ENCODE results near the gene RGS3.

The RGS3 gene

DNA sequence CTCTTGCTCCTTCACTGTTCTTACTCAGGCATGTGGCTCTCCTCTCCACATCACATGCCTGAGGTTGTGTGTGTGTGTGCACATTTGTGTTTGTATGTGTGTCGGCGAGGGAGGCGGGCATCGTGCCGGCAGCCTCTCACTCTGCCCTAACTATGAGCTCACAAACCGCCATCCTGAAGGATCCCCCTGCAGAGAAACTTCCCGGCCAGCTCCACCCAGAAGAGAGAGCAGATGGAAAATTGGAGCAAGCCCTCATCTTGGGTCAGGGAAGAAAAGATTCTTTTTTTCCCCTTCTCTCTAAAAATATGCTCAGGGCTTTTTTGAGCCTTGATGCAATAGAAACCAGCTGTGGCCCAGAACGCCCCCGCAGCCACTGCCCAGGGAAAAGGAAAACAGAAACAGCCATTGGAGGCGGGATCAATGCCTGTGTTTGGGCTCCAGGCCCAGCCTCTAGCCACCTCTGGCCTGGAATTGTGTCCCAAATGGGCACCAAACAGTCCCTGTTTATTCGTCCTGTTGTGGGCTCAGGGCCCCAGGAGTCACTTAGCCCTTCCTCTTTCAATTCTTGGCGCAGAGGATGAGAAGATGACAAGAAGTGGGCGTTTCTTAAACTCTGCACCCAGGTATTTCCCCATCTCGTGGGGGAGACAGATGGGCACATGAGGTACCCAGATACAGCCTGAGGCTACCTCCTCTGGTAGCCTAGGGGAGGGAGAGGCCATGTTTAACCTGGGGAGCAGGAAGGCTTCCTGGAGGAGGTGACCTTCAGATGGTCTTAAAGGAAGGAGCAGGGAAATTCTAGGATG, 151.5 kb downstream of the RGS3 start:
- no peak for DNase-seq (ENCODE audit: low read depth in 3 of 3, low spot score in 1 of 3)

DNA sequence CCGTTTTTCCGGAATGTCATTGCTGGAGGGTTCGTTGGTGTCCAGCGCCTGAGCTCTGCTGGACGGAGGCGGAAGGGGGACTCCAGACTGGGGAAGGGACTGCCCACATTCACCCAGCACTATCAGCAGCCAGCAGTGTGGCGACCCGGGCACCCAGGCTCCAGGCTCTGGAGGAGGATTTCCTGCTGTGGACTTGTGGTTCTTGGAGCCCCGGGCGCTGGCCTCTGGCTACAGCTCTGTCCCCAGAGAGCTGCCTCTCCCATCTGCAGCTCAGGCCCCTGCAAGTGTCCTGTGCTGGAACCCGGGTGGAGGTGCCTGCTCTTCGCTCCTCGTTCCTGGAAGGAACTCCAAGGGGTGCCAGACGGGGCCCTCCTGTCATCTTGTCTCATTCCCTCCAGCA, 152.6 kb downstream of the RGS3 start:
- DNase-seq (ENCODE audit: low read depth in 3 of 3, low spot score in 1 of 3): no peak

DNA sequence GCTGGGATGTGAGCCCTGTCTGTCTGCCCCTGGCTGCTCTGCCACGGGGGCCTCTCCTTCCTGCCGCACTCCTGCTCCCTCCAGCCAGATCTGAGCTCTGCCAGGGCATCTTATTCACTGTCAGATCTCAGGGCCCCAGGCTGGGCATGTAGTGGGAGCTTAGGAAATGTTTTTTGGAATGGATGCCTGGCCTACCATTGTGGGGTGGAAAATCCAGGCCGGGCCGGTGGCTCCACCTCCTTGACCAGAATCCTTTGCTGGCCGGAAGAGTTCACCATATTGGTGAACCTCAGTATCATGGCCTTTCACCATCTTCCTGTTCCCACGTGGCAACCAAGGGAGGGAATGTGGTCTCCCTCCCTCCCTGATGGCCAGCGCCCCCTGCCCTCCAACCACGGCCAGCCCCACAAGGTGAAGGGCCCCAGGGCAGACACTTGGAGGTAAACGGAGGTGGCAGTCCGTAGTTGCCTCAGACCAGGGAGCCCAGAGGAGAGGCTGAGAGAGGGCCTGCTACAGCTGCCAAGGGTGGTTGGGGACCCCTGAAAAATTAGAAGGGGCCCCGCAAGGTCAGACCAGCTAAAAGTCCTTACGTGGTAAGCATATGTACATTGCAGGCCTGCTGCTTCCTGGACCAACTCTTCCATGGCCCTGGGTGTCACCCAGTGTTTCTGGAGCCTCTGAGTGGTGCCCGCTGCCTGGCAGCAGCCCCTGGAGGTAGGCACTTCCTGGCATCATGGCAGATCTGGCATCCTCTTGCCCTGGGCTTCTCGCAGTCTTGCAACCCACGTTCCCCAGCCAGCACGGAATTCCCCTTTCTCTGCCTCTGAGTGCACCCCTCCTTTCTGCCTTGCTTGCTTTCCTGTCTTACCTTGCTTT, 153.3 kb downstream of the RGS3 start:
- DNase-seq (ENCODE audit: low read depth in 3 of 3, low spot score in 1 of 3): no peak

DNA sequence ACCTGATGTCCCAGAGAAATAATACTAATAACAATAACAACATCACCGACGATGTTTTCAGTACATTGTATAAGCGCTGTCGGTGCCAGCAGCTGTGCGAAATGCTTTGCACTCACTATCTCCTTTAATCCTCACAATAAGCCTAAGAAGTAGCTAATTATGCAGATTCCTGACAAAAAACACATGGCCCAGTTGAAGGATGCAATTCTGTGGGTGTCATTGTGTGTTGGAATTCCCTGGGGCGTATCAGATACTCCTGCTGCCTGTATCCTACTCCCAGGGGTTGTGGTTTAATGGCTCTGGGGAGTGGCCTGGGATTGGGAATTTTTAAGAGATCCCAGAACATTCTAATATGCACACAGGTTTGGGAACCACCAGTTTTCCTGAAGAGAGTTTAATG, 154.0 kb downstream of the RGS3 start:
- DNase-seq (ENCODE audit: low read depth in 3 of 3, low spot score in 1 of 3): no peak

DNA sequence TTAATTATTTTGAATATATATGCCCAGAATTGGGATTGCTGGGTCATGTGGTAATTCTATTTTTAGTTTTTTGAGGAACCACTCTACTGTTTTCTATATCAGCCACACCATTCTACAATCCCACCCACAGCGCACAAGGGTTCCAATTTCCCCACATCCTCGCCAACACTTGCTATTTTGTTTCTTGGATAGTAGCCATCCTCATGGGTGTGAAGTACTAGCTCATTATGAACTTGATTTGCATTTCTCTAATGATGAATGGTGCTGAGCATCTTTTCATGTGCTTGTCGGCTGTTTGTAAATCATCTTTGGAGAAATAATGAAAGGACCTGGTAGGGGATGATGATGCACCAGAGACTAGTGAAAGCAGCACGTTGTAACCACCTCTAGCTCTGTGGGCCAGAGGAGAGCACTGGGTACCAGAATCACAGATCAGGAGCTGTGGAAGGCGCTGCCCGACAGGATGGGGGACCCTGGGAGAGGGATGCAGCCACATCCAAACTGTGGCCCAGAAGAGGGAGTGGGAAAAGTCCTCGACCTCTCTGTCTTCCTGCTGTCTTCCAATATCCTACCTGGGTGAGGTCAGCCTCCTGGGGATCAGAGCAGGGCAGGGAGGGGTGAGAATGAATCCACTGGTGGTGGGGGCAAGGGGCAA, 155.4 kb downstream of the RGS3 start:
- no peak for DNase-seq (ENCODE audit: low read depth in 3 of 3, low spot score in 1 of 3)

DNA sequence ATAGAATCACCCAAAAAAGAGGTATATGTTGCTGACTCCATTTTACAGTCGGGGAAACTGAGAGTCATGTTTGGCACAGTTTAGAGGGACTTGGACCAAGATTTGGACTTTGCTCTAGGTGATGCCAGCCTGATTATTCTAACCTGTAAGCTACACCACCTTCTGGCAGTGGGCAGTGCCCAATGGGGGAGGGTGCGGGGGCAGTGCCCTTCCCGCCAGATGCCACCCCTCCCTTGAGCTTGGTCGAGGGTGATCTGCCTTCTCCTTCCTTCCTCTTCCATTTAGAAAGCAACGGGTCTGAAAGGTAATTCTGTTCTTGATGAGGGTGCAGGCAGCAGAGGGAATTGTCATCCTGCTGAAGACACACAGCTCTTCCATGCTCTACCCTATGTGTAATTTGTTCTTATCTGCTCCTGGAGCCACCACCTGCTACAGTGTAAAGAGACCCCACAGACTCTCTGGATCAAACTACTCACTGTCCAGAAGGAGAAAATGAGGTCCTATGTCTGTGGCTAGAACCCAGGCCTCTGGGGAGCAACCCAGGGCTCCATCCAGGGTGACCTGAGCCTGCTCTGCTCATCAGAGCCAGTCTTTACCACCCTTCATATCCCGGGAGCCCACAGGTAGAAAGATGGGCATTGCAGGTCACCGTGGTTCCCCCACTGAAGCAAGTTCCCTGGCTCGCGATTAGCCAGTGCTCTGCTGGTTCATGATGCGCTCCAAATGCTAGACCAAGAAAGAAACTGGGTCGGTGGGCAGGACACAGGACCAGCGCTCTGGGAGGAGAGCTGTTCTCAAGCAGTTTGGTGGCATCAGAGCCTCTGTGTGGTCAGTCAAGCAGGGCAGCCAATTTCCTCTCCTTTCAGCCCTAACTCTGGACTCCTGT, 156.2 kb downstream of the RGS3 start:
- DNase-seq (ENCODE audit: low read depth in 3 of 3, low spot score in 1 of 3): no peak

DNA sequence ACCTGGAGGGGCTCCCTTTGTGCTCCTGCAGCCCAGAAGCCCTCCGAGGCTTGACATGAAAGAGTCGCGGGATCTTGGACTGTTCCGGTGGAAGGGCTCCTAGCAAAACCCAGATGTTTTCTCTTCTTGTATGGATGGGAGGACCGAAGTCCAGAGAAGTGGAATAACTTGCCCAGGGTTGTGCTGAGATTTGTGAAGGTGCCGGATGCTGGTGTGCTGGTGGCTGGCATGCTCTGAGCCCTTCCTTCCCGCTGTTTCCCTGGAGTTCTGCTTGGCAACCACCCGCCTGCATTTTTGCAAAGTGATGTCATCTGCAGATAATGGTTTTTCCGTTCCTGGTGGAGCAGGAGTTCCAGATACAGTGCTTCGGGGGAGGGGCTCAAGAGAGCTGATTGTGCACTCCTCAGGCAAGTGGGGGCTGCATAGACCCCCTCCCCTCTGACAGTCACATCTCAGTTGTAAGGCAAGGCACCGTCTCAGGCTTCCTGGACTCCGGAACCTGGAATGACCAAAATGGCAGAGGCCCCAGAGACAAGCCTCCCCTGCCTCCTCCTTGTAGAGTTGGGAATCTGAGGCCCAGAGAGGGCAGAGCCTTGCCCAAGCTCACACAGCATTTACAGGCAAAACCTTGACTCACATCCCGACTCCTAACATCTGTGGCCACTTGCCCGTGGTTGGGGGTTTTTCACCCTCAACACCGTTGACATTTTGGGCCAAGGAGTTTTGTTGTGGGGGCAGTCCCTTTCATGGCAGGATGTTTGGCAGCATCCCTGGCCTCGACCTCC, 157.0 kb downstream of the RGS3 start:
- DNase-seq (ENCODE audit: low read depth in 3 of 3, low spot score in 1 of 3): no peak

DNA sequence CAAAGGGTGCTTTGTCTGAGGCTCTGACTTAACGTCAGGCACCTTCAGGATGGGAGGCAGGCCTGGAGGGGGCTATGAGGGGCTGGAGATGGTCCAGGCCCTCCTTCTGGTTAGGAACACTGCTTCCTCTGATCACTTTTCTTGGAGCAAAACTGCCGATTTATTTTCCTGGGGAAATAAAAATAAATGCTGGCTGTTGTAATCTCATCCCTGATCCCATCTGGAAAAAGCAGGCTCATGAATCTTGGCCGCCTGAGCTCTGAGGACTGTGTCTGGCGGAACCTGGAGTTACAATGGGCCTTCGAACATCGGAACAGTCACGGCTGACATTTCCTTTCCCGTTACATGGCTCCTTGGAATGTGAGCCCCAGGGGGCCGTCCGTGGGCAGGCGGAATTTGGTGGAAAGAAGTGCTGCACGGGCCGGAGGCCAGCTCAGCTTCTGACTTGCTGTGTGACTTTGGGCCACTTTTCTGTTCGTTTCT, 157.8 kb downstream of the RGS3 start:
- DNase-seq (ENCODE audit: low read depth in 3 of 3, low spot score in 1 of 3): no peak

DNA sequence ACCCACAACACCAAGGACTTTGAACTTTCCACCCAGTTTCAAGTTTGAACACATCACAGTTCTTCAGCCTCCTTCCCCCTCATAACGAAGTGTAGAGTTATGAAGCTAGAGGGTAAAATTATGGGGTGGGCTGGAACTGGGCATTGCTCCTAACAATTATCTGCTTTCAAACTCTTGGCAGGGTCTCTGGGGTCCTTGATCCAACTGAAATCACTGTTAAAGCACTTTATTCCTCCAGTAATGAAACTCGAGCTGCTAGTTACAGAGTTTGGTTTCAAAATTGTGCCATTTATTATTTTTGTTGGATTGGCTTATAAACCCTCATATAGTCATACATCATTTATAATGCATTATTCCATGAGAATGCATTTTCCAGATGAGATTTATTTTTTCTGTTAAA, 158.5 kb downstream of the RGS3 start:
- DNase-seq (ENCODE audit: low read depth in 3 of 3, low spot score in 1 of 3): no peak

DNA sequence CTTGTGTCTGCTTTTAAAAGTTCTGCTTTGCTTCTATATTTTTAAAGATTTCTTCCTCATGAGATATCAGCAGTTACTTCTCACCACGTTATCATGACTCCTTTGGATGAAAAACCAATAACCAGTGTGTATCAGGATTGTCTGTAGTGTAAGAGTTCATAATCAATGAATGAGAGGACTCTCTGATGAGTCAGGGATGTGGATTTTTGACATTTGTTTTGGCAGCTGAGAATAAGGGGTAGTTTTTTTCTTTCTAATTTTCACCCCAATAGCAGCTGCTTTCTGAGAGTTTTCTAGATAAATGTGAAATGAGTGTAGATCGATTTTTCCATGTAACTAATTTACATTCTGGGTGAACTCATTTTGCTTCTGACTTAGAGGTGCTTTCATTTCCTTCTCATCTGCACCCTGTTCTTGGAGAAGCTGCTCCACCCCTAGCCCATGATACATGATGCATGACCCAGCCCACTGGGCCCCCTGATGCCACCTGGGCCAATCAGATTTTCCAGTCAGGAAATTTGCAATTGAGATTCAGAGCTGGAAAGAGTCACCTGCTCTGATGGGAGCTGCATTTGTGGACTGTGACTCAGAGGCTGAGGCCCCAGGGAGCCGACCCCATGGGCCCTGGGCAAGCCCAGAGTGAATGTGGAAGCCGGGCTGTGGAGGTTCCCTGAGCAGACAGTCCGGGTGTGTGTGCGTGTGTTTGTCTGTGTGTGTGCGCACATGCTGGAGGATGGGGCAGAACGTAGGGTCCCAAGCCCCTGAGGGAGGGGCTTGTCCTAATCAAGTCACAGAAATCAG, 159.3 kb downstream of the RGS3 start:
- peak in 1 of 3 donors; percentile 10 for DNase-seq (ENCODE audit: low read depth in 3 of 3, low spot score in 1 of 3)

DNA sequence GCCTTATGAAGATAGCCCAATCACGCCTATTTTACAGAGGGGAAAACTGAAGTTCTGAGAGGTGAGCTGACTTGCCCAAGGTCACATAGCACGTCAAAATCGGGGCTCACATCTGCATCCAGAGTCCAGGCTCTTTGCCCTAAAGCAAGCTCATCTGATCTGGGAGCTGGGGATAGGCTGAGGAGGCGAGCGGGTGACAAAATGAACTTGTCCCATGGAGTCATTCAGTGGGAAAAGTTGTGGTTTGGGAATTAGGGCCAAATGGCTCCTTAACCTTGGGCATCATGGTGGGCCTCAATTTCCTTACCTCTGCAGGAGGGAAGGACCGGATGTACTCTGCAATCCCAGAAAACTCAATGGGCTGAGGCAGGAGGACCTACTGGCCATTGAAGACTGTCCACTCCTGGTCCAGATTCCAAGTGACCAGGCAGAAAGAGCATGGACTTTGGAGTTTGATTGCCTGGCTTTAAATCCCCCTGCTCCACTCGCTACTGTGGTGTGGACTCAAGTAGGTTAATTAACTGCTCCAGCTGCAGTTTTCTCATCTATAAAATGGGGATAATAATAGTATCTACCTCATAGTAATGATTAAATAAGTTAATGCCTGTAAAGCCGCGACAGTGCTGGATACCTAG, 160.4 kb downstream of the RGS3 start:
- DNase-seq (ENCODE audit: low read depth in 3 of 3, low spot score in 1 of 3): no peak

DNA sequence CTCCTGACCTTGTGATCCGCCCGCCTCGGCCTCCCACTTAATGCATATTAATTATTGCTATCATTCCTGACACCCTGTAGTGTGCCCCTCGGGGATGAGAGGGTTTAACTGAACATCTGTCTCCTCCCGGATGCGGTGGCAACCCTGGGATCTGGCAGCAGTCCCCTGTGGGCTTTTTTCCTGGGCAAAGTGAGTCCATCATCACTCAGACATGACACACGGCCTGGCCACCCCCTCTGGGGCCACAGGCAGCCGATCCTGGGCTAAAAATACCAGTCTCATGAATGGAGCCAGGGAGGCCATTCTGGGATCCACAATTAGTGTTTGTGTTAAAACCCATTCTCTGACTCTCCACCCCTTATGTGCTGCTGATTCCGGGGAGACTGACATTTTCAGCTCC, 161.2 kb downstream of the RGS3 start:
- DNase-seq (ENCODE audit: low read depth in 3 of 3, low spot score in 1 of 3): no peak

DNA sequence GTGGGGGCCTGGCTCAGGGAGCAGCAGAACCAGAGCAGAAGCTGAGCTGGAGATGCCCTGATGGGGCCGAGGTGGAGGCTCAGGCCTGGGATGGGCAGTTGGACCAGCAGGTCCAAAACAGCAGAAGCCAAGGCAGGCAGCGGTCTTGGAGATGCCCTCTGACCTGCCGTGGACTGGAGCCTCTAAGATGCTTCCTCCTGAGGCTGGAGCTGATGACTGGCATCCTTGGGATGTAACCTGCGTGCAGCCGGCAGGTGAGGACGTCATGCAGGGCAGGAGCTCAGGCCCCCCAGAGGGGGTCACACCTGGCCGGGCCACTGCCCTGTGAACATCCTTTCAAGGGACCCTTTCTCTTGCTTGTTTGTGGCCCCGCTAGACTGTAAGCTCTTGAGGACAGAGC, 162.0 kb downstream of the RGS3 start:
- DNase-seq (ENCODE audit: low read depth in 3 of 3, low spot score in 1 of 3): no peak

DNA sequence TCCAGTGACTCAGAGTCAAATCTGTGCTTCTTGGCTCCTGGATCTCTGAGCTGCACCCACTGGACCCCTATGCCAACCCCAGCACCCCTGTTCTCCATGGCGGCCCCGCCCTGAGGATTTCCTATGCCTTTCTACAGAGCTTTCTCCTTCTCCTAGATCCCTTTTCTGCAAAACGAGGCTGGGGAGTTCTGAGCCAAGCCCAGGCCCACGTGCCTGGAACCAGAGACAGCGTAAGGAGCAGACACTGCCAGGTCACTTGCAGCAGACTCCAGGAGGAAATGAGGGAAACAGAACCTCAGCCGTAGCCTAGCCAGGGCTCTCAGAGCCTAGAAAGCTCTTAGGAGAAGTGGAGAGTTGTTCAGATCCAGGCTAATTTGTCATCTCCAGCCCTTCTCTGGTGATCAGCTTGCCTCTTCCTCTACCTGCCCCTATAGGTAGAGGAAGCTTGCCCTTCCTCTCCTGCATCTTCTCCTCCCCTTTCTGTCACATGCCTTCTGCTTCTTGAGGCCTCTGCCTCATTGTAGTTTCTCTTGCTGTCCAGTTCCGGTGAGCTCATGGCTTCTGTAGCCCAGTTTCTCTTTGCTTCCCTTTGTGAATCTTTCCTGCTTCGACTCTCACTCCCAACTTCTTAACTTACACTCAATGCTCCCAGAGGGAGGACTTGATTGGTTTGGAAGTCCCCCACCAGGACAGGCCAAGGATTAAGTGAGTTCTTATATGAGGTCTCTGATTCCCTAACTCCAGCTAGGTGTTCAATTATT, 163.4 kb downstream of the RGS3 start:
- DNase-seq (ENCODE audit: low read depth in 3 of 3, low spot score in 1 of 3): no peak

DNA sequence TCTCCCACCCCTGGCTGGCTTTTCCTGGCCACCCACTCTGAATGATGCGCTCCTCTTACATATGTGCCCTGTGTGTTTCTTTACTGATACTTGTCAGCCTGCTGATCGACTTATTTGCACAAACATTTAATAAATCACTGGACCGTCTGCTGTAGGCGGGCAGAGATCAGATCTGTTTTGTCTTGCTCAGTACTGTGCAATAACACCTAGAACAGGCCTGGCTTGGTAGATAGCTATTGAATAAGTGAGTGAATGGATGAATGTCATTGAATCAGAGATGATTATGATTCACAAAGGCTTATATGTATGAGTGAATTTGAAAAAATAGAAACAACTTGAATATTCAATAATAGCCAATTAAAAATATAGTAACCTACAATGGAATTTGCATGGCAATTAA, 165.1 kb downstream of the RGS3 start:
- no peak for DNase-seq (ENCODE audit: low read depth in 3 of 3, low spot score in 1 of 3)

DNA sequence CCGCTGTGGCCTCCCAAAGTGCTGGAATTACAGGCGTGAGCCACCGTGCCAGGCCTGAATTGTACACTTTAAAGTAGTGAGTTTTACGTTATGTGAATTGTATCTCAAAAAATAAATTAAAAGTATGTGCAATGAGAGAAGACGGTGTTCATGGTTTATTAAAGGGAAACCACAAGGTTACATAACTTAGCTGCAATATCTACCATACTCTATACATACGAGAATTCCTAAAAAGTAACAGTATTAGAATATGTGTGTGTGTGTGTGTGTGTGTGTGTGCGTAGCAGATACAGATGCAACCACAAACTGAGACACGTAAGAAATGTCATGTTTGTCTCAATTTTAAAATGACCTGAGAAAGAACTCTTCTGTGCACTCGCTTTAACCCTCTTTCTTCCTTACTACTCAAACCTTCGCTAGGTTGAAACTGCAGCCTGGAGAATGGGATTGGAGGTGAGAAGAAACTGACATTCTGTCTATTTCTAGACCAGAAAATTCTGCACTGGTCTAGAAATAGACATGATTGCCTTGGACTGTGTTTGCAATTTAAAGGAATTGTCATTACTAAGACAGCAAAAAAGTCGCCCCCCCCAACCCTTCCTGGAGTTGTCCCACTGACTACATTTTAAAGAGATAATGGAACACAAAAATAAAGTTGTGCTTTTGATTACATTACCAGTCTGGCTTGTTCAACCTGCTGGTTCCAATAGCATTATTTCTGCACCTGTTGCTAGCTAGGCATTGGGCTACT, 167.0 kb downstream of the RGS3 start:
- DNase-seq (ENCODE audit: low read depth in 3 of 3, low spot score in 1 of 3): no peak

DNA sequence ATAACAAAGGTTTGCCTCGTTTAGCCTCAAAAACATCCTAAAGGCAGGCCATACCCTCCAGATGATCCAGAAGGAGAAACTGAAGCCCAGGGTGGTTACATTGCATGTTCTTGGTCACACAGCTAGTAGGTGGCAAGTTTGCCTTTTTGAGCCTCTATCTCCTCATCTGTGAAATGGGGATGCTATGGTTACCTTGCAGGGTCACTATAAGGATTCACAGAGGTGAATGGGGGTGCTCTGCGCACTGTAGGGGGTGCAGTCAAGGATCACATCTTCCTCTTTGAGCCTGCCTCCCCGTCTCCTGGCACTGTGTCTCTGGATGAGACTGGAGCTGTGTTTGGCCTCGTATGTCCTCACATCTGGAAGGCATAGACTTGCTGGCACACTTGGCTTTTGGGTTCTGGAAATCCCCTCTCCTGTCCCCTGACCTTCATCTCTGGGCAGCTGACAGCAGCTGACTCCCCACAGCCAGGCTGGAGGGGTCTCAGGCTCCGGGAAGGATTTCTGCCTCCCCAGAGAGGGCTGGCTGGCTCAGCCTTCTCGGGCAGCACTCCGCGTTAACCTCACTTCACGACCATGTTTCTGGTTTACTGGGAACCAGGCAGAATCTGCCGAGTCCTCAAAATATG, 167.7 kb downstream of the RGS3 start:
- DNase-seq (ENCODE audit: low read depth in 3 of 3, low spot score in 1 of 3): no peak

Data from stimulated activated CD4-positive, alpha-beta T cell treated with anti-CD3 and anti-CD28 coated beads, TNF-alpha, amount 100 ng/mL, for 1 hour (primary cell).